GM21381 (cell line): ENCODE results near the gene ARMC7.

Experiments
- ATAC-seq: cut with Tn5 transposase; IDR thresholded peaks from one replicate; pipeline ENCODE4 v1.9.1; 2021; ENCODE audit warnings: mild to moderate bottlenecking, moderate library complexity; ENCODE audit not compliant: unreplicated experiment

ARMC7 gene

DNA sequence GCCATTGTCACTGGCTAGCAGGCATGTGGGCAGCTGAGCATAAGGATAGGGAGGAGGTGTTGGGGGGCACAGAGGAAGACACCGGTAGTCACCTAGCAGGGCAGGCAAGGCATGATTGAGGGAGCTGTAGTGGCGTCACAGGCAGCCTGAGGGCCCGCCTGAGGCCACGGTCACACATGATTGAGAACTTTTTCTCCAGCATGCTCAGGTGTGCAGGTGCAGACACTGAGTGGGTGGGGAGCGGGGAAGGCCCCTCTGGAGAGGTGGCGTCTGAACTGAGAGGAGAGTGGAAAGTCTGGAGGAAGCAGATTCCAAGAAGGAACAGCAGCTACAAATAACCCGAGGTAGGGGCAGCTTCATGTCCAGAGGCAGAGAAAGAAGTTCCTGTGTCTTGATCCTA is 10.9 kb upstream of the ARMC7 start:
- ATAC-seq: no peak

DNA sequence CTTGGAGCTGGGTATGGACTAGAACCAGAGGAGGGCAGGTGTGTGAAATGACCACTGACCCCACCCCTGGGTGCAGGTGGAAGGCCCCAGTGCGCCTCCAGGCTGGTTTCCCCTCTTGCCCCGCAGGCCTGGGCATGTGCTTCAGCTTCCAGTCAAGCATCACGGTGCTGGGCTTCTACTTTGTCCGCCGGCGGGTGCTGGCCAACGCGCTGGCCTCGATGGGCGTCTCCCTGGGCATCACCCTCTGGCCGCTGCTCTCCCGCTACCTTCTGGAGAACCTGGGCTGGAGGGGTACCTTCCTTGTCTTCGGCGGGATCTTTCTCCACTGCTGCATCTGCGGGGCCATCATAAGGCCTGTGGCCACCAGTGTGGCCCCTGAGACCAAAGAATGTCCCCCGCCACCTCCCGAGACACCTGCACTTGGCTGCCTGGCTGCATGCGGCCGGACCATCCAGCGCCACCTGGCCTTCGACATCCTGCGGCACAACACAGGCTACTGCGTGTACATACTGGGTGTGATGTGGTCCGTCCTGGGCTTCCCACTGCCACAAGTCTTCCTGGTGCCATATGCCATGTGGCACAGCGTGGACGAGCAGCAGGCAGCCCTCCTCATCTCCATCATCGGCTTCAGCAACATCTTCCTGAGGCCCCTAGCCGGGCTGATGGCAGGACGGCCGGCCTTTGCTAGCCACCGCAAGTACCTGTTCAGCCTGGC is 9.7 kb upstream of the ARMC7 start:
- no peak for ATAC-seq

DNA sequence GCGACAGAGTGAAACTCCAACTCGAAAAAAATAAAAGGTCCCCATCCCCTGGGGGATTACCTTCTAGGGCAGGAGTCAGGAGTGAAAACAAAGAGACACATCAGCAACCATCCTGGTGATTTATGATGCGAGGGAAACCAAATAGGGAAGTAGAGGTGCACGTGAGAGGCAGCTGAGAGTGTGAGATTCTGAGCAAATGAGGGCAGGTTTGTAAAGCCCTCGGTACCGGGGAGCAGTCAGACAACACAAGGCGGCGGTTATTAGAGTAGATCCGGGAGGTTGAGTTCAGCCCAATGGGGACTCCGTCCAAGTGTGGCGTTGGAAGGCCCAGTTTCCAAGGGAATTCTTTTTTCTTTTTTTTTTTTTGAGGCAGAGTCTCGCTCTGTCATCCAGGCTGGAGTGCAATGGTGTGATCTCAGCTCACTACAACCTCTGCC is 7.4 kb upstream of the ARMC7 start:
- ATAC-seq: no peak

DNA sequence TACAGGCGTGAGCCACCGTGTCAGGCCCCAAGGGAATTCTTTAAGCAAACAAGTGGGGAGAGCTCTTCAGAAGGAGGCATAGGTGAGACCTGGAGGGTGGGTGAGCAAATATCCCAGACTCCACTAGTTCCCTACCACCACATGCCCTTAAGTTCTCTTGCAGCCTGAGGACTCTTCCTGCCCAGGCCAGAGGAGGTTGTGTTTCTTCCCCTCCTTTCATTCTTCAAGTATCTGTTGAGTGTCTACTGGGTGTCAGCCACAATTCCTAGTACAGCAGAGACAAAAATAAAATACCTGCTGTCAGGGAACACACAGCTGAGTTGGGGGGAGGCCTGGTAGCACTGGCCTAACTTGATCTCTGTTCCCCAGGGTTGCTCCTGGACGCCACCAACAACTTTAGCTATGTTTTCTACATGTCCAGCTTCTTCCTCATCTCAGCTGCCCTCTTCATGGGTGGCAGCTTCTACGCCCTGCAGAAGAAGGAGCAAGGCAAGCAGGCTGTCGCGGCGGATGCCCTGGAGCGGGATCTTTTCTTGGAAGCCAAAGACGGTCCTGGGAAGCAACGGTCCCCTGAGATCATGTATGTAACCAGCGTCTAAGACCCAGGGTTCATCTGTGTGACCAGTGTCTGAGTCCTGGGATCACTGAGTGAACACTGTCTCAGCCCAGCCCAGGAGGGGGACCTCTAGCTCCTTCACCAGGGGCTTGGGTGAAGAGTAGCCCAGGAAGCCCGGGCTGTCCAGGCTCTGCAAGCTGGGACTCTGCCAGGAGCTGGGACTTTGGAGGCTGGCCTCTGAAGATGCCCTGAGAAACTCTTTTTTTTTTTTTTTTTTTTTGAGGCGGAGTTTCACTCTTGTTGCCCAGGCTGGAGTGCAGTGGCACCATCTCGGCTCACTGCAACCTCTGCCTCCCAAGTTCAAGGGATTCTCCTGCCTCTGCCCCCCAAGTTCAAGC is 5.9 kb upstream of the ARMC7 start:
- ATAC-seq: no peak

DNA sequence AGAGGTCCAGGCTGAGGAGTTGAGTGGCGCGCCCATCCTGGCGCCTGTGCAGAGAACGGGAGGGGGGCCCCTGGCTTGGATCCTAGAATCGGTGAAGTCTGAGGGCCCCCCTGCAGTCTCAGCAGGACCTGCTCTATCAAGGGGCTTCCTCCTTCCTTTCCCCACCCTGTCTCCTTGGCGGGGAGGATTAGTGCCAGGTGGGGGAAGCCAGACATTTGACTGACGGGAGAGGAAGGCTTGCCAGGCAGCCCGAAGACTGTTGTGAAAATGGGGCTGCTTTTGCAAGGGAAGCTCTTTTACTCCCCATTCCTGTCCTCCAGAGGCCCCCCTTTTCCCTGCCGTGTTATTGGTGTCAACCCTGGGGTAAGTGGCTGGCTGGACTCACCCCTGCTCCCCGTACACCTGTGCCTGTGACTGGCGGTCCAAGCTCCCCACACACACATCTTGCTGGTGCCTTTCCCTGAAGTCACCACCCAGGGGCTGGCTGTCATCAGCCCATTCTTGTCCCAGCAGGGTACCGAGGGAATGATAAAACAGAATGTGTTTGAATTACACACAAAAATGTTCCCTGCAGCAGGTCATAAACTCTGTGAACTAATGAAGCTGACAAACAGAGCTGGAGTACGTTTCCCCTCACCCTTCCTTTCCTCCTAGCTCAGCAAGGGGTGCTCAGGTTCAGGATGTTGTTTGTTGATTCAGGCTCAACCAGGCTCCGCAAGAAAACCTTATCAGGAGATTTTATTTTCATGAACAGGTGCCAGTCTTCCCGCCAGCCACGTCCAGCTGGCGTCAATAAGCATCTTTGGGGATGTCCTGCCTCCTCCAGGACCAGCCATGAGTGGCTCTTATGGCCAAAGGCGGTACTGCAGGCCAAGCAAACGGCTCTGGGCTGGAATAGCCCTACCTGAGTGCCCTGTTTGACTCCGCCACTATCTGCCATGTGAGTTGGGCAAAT is 4.4 kb upstream of the ARMC7 start:
- ATAC-seq: no peak

DNA sequence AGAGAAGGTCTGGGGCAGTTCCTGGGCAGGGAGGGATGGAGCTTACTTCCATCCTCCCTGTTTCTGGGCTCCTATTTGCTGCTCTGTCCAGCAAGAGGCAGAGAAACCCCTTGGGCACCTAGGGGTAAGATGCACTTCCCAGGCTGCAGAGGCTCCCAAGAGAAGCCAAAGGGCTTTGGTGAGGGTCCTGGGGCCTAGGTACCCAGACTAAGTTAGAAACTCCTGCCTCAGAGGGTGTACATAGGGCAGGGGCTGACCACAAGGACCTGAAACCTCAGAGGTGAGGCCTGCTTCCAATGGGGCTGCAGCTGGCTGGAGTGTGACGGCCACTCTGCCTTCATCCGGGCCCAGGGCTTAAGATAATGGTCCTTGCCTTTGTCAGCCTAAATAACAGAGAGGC is 1.6 kb upstream of the ARMC7 start:
- no peak for ATAC-seq

DNA sequence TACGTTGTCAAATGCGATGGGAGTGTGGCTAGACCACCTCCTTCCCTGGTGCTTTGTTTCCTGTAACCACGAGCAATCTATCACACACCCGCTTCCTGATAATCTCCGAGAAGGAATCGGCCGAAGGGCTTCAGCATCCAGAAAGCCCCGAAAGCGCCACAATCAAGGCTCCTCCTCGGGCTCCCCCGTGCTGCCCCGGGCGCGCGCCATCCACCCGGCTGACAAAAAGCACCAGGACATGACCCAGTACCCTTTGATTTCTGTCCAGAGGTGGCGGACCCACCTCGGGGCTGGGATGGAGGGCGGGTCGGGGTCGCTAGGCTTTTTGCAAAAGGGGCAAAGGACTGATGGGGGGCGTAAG is 743 bp upstream of the ARMC7 start:
- ATAC-seq: no peak

DNA sequence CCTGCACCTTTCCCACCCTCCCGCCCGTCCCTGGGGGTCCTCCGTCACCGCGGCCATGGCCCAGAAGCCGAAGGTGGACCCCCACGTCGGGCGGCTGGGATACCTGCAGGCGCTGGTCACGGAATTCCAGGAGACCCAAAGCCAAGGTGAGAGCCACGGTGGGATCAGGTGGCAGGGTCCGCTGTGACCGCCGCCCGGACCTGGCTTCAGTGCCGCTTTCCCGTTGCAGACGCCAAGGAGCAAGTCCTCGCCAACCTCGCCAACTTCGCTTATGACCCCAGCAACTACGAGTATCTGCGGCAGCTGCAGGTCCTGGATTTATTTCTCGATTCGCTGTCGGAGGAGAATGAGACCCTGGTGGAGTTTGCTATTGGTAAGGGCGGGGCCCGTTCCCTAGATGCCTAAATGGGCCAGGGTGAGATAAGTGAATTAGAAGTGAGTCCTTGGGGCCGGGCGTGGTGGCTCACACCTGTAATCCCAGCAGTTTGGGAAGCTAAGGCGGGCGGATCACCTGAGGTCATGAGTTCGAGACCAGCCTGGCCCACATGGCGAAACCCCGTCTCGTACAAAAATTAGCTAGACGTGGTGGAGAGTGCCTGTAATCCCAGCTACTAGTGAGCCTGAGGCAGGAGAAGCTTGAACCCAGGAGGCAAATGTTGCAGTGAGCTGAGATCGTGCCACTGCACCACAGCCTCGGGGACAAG is 617 bp downstream of the ARMC7 start:
- no peak for ATAC-seq

DNA sequence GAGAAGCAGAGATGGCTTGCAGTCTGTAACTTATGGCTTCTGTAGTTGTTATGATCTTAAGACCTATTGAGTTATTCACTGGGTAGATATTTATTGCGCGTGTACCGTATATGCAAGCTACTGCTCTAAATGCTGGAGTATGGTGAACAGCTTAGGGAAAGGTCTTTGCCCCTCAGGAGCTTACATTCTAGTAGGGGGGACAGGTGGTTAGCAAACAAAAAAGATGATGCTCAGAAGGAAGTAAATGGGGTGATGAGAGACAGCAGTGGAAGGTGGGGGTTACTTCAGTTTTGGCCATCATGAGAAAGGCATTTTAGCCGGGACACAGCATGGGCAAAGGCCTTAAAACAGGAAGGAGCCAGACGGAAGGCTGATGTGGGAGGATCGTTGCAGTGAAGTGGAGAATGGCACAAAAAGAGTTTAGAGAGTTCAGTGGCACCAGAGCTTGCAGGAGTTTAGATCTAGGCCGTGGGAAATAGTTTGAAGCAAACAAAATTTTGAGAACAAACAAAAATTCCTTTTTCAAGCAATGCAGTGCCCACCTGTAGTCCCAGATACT is 2.1 kb downstream of the ARMC7 start:
- no peak for ATAC-seq

DNA sequence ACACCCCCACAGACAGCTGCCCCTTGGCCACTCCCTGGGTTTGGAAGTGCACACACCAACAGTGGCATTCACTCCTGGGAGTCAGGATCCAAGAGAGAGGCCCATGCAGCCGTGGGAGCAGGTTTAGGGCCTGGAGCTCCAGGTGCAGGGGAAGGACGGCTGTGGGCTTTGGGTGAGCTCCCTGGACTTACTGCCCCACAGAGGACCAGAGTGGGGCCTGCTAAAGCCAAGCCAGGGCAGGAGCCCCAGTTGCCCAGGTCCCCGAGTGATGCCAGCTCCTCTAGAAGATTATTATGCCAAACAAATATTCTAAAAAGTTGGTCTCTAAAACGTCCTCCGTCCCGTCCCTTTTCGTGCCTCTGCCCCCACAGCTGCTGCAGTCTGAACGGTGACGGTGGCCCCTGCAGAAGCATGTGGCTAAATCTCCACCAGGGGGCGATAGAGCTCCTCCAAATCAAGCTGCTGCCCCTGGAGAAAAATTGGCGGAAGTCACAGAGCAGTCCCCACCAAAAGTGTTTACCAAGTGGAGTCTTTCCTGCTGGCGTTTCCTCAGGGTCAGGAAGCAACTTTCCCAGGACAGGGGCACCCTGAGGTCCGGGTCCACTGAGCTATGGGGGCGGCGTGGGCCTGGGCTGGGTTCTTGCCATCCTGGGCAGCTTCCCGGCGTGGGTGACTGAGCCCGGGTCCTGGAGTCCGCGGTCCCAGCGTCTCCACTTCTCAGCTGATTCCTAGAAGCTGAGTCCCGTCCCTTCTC is 4.2 kb downstream of the ARMC7 start:
- ATAC-seq: peak; percentile 52

DNA sequence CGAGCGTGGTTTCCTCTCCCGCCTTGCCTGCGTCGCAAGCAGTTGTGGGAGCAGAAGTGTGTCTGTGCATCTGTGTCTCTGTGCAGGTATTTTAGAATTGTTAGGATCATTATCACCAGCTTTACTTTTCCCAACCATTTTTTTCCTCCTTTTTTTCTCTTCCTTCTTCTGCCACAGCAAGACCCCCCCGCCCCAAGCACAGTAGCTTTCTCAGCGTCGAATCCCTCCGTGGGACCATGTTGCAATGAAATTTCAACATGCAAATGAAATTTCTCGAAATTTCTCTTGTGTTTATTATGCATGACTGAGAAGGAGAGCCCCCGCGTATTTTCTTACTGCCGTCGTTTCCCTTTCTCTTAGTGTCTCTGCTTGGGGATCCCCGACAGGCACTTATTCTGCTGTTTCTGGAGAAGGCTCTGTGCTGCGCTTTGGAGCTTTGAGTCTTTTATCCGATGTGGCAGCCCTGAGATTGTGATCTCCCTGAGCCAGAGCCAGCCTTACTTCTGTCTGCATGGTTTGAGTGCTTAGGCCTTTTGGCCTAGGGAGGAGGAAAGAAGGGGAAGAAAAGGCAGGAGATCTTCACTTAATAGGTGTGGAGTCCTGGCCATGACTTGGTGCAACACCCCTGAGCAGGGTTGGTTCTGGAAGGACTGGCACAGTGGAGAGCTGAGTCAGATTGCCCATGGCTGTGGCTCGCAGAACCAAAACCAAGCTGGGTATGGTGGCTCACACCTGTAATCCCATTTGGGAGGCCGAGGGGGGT is 5.0 kb downstream of the ARMC7 start:
- ATAC-seq: no peak

DNA sequence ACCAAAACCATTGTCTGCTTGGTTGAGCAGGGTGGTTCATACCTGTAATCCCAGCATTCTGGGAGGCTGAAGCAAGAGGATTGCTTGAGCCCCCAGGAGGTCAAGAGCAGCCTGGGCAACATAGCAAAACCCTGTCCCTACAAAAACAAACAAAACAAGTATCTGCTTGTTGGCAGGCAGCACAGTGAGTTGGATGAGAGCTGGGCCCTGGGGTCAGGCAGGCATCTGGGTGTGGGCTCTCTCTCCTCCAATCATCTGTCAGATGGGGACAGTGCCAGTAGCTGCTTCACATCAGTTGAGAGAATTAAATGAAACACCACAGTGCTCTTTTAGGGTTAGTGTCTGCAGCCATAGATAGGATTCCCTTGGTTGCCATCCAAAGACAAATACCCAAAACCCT is 5.8 kb downstream of the ARMC7 start:
- ATAC-seq: no peak

DNA sequence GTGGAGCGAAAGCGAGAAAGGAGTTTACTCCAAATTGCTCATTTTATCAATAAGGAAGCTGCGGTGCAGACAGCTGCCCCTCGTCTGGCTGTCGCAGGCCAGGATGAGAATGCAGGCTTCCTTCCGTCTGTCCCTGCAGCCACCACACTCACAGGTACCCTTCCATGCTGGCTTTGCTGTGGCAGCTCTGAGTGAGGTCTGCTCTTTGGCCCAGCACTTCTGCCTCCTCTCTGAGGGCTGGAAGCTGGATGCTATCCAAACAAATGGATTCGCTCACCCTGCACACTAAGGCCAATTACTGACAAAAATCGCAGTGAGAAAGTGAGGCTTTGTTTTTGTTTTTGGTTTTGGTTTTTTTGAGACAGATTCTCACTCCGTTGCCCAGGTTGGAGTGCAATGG is 7.0 kb downstream of the ARMC7 start:
- no peak for ATAC-seq

DNA sequence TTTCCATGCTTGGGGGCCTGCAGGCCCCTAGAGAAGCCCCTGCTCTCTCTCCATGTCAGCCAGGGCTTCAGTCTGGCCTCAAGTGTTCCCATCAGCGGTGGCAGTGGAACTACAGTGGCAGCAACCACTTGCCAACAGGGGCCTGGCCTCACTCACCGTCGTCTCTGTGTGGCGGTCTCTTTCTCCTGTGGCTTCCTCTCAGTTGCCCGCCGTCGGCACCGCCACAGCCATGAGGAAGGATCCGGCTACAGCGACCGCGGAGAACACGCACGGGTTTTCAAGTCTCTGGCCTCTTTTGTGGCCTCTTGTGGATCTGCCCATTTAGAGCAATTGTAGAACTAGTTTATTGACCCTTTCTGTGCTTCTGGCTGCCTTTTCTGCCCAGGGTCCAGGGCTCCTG is 8.5 kb downstream of the ARMC7 start:
- ATAC-seq: no peak

DNA sequence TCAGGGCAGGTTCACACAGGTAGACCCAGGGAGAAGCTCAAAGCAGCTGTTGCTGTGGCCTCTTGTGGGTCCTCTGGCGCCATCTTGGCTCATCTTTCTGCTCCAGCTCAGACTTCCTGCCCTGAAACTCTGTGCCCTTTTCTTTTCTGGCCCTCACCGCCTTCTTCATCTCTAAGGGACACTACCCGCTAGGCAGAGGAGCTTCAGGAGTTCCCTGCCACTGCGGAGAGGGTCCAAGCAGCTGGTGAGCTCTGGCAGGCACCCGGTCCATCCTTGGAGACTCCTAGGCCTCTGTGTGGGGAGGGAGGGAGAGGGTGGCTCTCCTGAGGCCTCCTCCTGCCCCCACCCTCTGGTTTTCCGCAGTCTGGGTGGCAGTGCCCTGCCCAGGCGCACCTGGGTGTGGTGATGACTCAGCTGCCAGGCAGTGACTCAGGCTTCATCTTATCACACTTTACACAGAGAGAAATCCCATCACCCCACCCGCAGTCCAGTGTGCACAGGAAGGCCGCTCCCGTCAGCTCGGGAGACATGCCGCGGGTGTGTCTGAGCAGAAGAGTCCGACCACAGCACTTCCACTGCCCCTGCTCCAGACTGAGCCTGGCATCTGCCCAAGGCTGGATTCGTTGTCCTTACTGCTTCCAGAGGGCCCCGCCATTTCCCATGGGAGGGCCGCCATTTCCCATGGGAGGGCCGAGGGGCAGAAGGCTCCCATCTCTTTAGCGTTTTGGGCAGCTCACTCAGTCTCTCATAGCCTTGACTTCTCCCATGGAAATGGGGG is 14.5 kb downstream of the ARMC7 start:
- ATAC-seq: no peak

DNA sequence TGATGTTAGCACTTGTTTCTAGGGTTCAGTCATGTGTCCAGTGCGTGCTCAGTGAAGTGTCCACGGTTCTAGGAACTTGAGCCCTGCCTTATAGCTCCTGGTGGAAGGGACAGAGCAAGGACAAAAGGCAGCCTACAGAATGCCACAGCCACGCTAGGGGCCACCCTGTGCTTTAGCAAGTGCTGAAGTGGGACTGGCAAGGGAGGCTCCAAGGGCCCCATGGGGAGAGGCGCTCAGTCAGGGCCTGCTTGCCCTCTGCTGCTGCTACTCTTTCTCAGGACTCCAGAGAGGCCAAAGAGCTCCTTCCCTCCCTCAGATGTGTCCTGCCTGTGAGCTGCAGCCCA is 15.0 kb downstream of the ARMC7 start:
- no peak for ATAC-seq

DNA sequence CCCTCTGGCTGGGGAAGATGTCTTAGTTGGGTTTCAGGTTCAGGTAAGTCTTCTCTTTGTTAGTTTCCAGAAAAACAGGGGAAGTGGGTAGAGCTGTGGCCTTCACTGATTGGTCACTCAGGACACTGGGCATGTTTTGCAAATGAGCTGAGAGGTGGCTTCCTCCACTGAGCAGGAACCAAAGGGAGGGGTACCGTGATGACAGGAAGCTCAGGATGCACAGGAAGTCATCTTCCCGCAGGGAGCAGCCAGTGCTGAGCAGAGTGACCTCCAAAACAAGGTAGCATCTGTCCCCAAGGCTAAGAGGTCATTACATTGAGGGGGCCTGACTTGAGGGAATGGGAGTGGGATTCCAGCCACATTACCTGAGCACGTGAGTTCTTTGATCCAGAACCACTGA is 16.2 kb downstream of the ARMC7 start:
- no peak for ATAC-seq

DNA sequence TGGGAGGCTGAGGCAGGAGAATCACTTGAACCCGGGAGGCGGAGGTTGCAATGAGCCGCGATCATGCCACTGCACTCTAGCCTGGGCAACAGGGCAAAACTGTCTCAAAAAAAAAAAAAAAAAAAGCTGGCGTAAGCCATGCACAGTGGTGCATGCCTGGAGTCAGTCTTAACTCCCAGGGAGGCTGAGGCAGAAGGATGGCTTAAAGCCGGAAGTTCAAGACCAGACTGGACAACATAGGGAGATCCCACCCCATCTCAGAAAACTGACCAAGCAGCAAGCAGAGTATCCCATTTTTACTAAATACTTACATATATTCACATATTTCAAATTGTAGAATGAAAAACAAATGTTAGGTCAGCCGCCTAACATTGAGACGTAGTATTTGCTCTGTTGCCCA is 17.2 kb downstream of the ARMC7 start:
- ATAC-seq: no peak
